GM19395 (cell line): Measurements from ENCODE around the gene PSMA5.
"Not testable (repeated sequence)": the region's sequence is repeated elsewhere in the genome, so short reads cannot be mapped to it uniquely, and the experiment has no call there.

Source experiments
- ATAC-seq: cut with Tn5 transposase; IDR thresholded peaks from one replicate; pipeline ENCODE4 v1.9.1; 2021; ENCODE audit warnings: mild to moderate bottlenecking, moderate library complexity; ENCODE audit not compliant: unreplicated experiment

PSMA5 gene

GRCh38 chr1:109433322-109433721 lies 7.1 kb upstream of the PSMA5 start:
- ATAC-seq = no peak

- no peak for ATAC-seq
Measured at GRCh38 chr1:109432336-109432735, 6.1 kb upstream of the PSMA5 start.

GRCh38 chr1:109427171-109427467 lies 871 bp upstream of the PSMA5 start:
- ATAC-seq = no peak

GRCh38 chr1:109425391-109426280 lies 612 bp downstream of the PSMA5 start:
- ATAC-seq = peak; percentile 29

- ATAC-seq = no peak
Measured at GRCh38 chr1:109423498-109423897, 2.8 kb downstream of the PSMA5 start.

- no peak for ATAC-seq
Measured at GRCh38 chr1:109412551-109412950, 13.7 kb downstream of the PSMA5 start.

- no peak for ATAC-seq
Measured at GRCh38 chr1:109404838-109405237, 21.4 kb downstream of the PSMA5 start.

- no peak for ATAC-seq
Measured at GRCh38 chr1:109402025-109402424, 24.2 kb downstream of the PSMA5 start.

GRCh38 chr1:109400035-109400655 lies 26.1 kb downstream of the PSMA5 start:
- no peak for ATAC-seq

- no peak for ATAC-seq
Measured at GRCh38 chr1:109399326-109399957, 26.8 kb downstream of the PSMA5 start.

GRCh38 chr1:109398343-109399225 lies 27.7 kb downstream of the PSMA5 start:
- no peak for ATAC-seq

- ATAC-seq = peak; percentile 78
Measured at GRCh38 chr1:109397581-109398342, 28.5 kb downstream of the PSMA5 start, which contains the start of gene SORT1. Gene SORT1, minus strand, starts transcription at chr1:109397918. Its CDS starts 26 bp downstream, at chr1:109397892.

- peak; percentile 25 for ATAC-seq
Measured at GRCh38 chr1:109396871-109397580, 29.2 kb downstream of the PSMA5 start.

- no peak for ATAC-seq
Measured at GRCh38 chr1:109396513-109396839, 29.8 kb downstream of the PSMA5 start.

- ATAC-seq = no peak
Measured at GRCh38 chr1:109395602-109396512, 30.4 kb downstream of the PSMA5 start.

GRCh38 chr1:109395282-109395599 lies 31.0 kb downstream of the PSMA5 start:
- ATAC-seq = not testable (repeated sequence)

- ATAC-seq = no peak
Measured at GRCh38 chr1:109394591-109395281, 31.5 kb downstream of the PSMA5 start.

- no peak for ATAC-seq
Measured at GRCh38 chr1:109393617-109394233, 32.5 kb downstream of the PSMA5 start.
